GM18870 (cell line): ENCODE data around the gene LRIG1.

Source experiments
- ATAC-seq: cut with Tn5 transposase; IDR thresholded peaks from one replicate; pipeline ENCODE4 v1.9.1; 2021; ENCODE audit warnings: moderate library complexity; ENCODE audit not compliant: unreplicated experiment

Gene LRIG1

GRCh38 chr3:66489115-66489514, 11.7 kb downstream of the LRIG1 start:
- ATAC-seq = no peak

- no peak for ATAC-seq
These were observed 12.3 kb downstream of the LRIG1 start for GRCh38 chr3:66488492-66488891.

GRCh38 chr3:66487465-66487864, 13.4 kb downstream of the LRIG1 start:
- no peak for ATAC-seq

DNA sequence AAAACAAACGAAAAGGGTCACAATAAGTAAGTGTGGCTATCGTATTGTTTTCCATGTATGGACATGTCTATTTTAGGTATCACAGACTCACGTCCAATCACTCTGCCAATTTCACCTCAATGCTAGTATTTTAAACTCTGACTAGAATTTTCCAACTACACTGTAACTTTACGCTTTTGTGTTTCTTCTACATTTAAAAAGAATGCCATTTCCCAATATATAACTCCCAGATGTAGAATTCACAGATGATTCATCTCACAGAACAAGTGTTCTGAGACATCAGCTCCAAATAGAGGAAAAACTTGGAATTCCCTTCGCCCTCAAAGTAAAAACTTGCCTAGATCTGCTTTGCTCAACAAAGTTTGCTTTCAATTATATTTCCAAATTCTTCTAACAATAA, 14.2 kb downstream of the LRIG1 start:
- no peak for ATAC-seq

DNA sequence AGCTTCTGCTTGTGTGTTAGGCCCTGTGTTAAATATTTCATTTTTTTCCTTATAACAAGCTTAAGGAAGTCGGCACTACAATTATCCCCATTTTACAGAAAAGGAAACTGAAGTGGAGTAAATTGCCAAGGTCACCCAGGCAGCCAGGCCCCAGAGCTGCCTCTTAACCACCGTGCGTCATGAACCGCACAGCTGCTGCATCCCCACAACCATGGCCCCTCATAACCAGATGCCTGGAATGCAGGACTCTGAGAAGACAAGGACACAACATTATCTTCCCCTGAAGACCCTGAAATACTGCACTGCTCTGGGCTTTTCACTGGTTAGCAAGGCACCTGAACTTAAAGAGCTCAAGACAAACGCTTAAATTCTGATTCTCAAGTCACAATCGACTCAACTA, 14.6 kb downstream of the LRIG1 start:
- ATAC-seq = no peak

- ATAC-seq = no peak
These were observed 15.4 kb downstream of the LRIG1 start for GRCh38 chr3:66485291-66485968.

DNA sequence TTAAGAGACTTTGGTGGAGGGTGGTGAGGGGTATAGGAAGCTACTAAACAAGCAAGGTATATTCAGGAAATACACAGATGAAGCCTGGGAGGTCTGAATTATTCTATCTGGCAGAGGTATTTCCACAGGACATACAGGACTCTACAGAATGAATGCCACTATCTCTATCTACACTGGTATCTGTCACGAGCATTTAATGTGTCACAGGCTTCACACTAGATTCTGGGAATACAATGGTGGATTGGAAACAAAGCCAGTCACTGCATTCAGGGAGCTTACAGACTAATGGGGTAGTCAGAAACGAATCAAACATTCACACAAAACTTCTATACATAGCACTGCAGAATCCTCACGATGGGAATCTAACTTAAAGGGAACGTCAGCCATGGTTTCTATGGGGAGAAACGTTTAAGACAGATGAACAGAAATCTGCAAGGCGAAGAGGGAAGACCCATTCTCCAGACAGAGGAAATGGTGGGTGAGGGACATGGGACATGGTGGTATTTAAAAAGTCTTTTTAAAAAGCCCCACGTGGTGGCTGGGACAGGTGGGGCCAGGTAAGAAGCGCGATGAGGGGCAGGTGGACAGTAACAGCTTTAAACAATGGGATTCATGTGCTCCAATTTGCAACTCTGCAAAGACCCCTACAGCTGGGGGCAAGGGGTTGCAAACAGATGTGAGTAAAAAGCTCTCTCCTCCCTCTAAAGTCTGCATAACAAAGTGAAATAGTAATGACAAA, 16.5 kb downstream of the LRIG1 start:
- ATAC-seq = no peak

GRCh38 chr3:66483409-66483906, 17.4 kb downstream of the LRIG1 start:
- peak; percentile 42 for ATAC-seq

DNA sequence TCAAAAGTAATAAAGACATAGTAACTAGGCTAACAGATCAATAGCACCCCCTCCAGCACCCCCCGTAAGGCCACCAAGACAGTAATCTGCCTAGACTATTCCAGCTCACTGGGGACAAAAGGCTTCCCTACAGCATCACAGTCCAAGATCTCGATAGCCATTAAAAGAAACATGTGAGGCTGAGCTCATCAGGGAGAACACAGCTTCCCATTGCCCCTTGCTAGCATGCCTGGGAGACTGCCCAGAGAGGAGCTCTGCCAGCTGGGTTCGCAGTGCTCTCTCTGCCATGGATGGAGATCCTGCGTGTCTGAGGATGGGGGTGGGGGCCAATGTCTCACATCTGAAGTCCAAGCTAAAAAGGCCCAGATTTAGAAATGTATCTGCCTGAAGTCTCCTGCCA, 17.8 kb downstream of the LRIG1 start:
- ATAC-seq = no peak

GRCh38 chr3:66482018-66482404, 18.8 kb downstream of the LRIG1 start:
- no peak for ATAC-seq

GRCh38 chr3:66481071-66482017, 19.5 kb downstream of the LRIG1 start:
- ATAC-seq = peak; percentile 28

GRCh38 chr3:66480666-66481065, 20.2 kb downstream of the LRIG1 start:
- ATAC-seq = peak; percentile 25

GRCh38 chr3:66479532-66479947, 21.3 kb downstream of the LRIG1 start:
- peak; percentile 34 for ATAC-seq

DNA sequence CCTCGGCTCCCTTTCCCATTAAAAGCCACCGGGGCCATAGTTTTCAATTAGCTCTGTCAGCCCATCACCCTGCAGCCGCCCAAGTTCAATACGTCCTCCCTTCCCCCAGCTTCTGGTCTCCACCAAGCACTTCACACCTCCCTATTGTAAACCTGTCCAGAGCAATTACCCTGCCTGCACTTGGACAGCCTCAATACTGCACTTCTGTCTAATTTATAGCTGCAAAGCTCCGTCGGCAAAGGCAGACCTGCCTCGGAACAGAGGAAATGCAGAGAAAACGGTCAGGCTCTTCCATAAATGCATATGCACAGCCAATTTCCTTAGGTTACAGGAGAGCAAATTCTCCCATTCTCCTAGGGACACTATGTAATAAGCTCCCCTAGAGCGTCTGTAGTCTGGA, 21.9 kb downstream of the LRIG1 start:
- ATAC-seq = no peak

DNA sequence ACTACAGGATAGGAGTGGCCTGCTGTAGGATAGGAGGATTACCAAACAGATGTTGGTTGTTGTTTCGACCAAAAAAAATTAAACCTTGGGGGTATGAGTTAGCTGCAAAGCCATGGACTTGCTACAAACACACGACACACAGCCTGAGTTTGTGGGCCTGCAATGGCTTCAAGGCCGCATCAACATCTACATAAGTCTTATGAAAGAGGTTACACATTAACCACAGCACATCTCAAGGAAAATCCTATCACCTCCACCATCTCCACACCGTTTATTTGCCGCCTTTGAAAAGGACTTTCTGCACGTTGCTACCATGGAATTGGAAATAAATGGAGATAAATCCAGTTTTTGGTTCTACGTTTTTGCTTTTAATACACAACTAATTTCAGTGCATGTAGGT, 23.0 kb downstream of the LRIG1 start:
- no peak for ATAC-seq

GRCh38 chr3:66476852-66477381, 23.9 kb downstream of the LRIG1 start:
- ATAC-seq = no peak

DNA sequence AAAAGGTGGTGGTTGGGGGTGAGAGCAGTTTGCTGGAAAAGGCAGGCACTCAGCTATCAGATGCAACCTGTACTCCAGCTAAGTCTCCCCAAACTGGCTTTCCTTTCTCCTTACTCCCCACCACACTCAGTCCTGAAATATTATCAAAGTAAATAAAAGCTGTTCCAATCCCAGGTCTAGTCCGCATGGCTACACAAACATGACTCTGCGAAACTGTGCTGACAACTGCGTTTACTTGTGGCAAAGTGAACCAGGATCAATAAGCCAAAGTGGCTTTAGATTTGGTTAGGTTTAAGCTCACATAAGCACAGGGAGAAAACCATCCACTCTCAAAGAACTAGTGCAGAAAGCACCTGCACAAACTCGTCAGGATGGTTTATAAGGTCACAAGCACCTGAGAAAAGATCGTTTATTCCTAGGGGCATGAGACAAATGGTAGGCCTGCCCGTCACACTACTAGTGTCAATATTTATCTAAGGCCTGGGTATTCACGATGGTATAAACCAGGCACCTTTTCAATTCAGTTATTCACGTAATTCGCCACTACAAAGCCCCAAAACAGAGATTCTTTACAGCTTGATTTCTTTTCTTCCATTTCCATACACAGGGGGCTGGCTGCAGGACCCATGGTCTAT, 25.3 kb downstream of the LRIG1 start:
- ATAC-seq = no peak

- ATAC-seq = no peak
These were observed 27.1 kb downstream of the LRIG1 start for GRCh38 chr3:66473692-66474091.

GRCh38 chr3:66473181-66473580, 27.6 kb downstream of the LRIG1 start:
- no peak for ATAC-seq

- peak; percentile 69 for ATAC-seq
These were observed 28.3 kb downstream of the LRIG1 start for GRCh38 chr3:66472313-66473134.
